Endothelial cell of umbilical vein (primary cell): ENCODE results near the gene TYR. TPM values are rescaled to one million over a fixed set of nuclear protein-coding genes. Genes with fewer than 3 reads are reported as not detected.

ENCODE experiments used
- BruUV-seq: library from RNA; stranded (reverse); fragments of 400-500 nt; replicated peaks from 2 replicates; lab custom pipeline; 2021; lab: Mats Ljungman, UMichigan
- CTCF ChIA-PET: fragments of 300-600, 350-600 bp; sonication (Branson Sonifier 250); formaldehyde crosslinking; loops from one replicate; lab custom pipeline; 2021; ENCODE audit warnings: antibody characterized with exemption, inconsistent platforms; lab: Charles Lee
- POLR2A ChIA-PET: fragments of 300-600, 350-600 bp; sonication (Branson Sonifier 250); formaldehyde crosslinking; loops from one replicate; lab custom pipeline; 2021; ENCODE audit warnings: antibody characterized with exemption, inconsistent platforms; lab: Charles Lee
- DNase-seq: peaks from one replicate; pipeline ENCODE4 v3.0.0-alpha.2; 2011; ENCODE audit warnings: low read depth, low spot score
- FAIRE-seq: peaks from 2 replicates; lab custom pipeline; 2011; peaks lifted over from hg19 to GRCh38; lab: Jason Lieb, UNC
- H2AFZ ChIP-seq: 2 replicates; pipeline ENCODE4 v1.6.0; 2012; ENCODE audit warnings: low read depth, low read length, control low read depth, inconsistent platforms
- H3K27ac ChIP-seq: 2 replicates; pipeline ENCODE4 v1.5.1; 2011; ENCODE audit warnings: low read depth, mild to moderate bottlenecking, control low read depth, low read length, moderate library complexity; ENCODE audit not compliant: insufficient read depth
- H3K27me3 ChIP-seq, 2 experiments: 2 replicates each; pipeline versions ENCODE4 v1.6.0 to v1.6.1; 2011; ENCODE audit warnings: low read length in 2 of 2, mixed read lengths in 1 of 2; ENCODE audit not compliant: control insufficient read depth in 2 of 2, insufficient read depth in 2 of 2
- H3K36me3 ChIP-seq, 2 experiments: 2 replicates in 1 of 2; 3 replicates in 1 of 2; pipeline ENCODE4 v1.5.1; 2011; ENCODE audit warnings: low read length in 2 of 2, mild to moderate bottlenecking in 1 of 2, moderate library complexity in 1 of 2; ENCODE audit not compliant: control insufficient read depth in 2 of 2, insufficient read depth in 2 of 2; ENCODE audit errors: extremely low read depth in 1 of 2
- H3K4me1 ChIP-seq: 3 replicates; pipeline ENCODE4 v1.5.1; 2011; ENCODE audit warnings: mild to moderate bottlenecking, low read length; ENCODE audit not compliant: control insufficient read depth, insufficient read depth; ENCODE audit errors: extremely low read depth
- H3K4me2 ChIP-seq: 2 replicates; pipeline ENCODE4 v1.6.1; 2011; ENCODE audit warnings: low read length, control low read depth, mixed read lengths; ENCODE audit not compliant: insufficient read depth
- H3K4me3 ChIP-seq, 3 experiments: fragments of 200-600 bp in 1 of 3; sonication (generic), shearing (Covaris generic) in 1 of 3; replicated peaks in 1 of 3; 2 replicates each; pipeline ENCODE4 v1.5.1; 2011 to 2016; ENCODE audit warnings: control low read depth in 3 of 3, low read length in 3 of 3, mild to moderate bottlenecking in 2 of 3, inconsistent platforms in 1 of 3, low read depth in 1 of 3, moderate library complexity in 1 of 3; ENCODE audit not compliant: insufficient read depth in 1 of 3
- H3K79me2 ChIP-seq: 2 replicates; pipeline ENCODE4 v1.6.0; 2012; ENCODE audit warnings: low read length, inconsistent platforms; ENCODE audit not compliant: control insufficient read depth, insufficient read depth
- H3K9ac ChIP-seq: replicated peaks from 2 replicates; pipeline ENCODE3; 2011; ENCODE audit warnings: low read length, control low read depth; ENCODE audit not compliant: insufficient read depth; ENCODE audit errors: extremely low read depth
- H3K9me1 ChIP-seq: replicated peaks from 3 replicates; pipeline ENCODE4 v1.6.0; 2011; ENCODE audit warnings: mild to moderate bottlenecking, low read length; ENCODE audit not compliant: control insufficient read depth, insufficient read depth; ENCODE audit errors: extremely low read depth
- H3K9me3 ChIP-seq: replicated peaks from 2 replicates; pipeline ENCODE4 v1.5.1; 2012; ENCODE audit warnings: low read length, inconsistent platforms; ENCODE audit not compliant: control insufficient read depth, insufficient read depth
- H4K20me1 ChIP-seq: replicated peaks from 2 replicates; pipeline ENCODE3; 2011; ENCODE audit warnings: mild to moderate bottlenecking, low read length; ENCODE audit not compliant: control insufficient read depth, insufficient read depth; ENCODE audit errors: extremely low read depth
- EZH2 ChIP-seq: IDR thresholded peaks from 2 replicates; pipeline ENCODE4 v1.6.1; 2012; ENCODE audit warnings: borderline replicate concordance, low read depth, mild to moderate bottlenecking, moderate library complexity, low read length, inconsistent platforms; ENCODE audit not compliant: severe bottlenecking
- FOS ChIP-seq: IDR thresholded peaks from 2 replicates; pipeline ENCODE4 v1.6.1; 2011; ENCODE audit warnings: mild to moderate bottlenecking, low read length, moderate library complexity, borderline replicate concordance; ENCODE audit not compliant: insufficient read depth
- GATA2 ChIP-seq: IDR thresholded peaks from 2 replicates; pipeline ENCODE4 v1.7.0; 2011; ENCODE audit warnings: low read depth, mild to moderate bottlenecking, moderate library complexity, mixed read lengths, low read length; ENCODE audit not compliant: insufficient read length, insufficient read depth
- JUN ChIP-seq: IDR thresholded peaks from 2 replicates; pipeline ENCODE4 v1.6.1; 2011; ENCODE audit warnings: borderline replicate concordance, low read depth; ENCODE audit not compliant: insufficient read length, insufficient read depth
- MAX ChIP-seq: IDR thresholded peaks from 2 replicates; pipeline ENCODE4 v1.6.1; 2011; ENCODE audit not compliant: insufficient read depth, insufficient read length
- POLR2A ChIP-seq: IDR thresholded peaks from 2 replicates; pipeline ENCODE4 v1.6.1; 2012; ENCODE audit warnings: low read depth, mild to moderate bottlenecking, control low read depth, low read length
- POLR2AphosphoS5 ChIP-seq: IDR thresholded peaks from 2 replicates; pipeline ENCODE4 v1.6.1; 2012; ENCODE audit warnings: low read depth, mild to moderate bottlenecking, control low read depth, low read length, moderate library complexity; ENCODE audit not compliant: insufficient read depth
- dilution Hi-C: fragments of 300-500 bp; cut with MboI; formaldehyde crosslinking; loops from one replicate; pipeline ENCODE4 v1.15.0; 2019; ENCODE audit warnings: low sequenced_read_pairs; ENCODE audit not compliant: extremely low pct_ligation_motif_present
- intact Hi-C: fragments of 100-400 bp; cut with micrococcal nuclease; formaldehyde crosslinking; loops from one replicate; pipeline ENCODE4 v1.10.0; 2022
- polyA plus RNA-seq, 4 experiments: library from polyadenylated mRNA; depleted of rRNA in 3 of 4; stranded (reverse) in 3 of 4; unstranded in 1 of 4; fragments of >200 nt; gene quantifications; 2 replicates each; pipeline versions ENCODE4 v1.2.1 to v1.2.3, GENCODE V29; 2011 to 2012; ENCODE audit warnings: missing spikeins in 1 of 4
- total RNA-seq: library from RNA; stranded (reverse); gene quantifications from 2 replicates; pipeline ENCODE4 v1.2.3, GENCODE V29; 2021
- TF ChIP-seq, protein P1 (sequence below), 2 donors: IDR thresholded peaks; 1 replicate in 1 of 2; 2 replicates in 1 of 2; pipeline ENCODE4 v1.5.1; 2011; ENCODE audit warnings: low read length in 2 of 2, mild to moderate bottlenecking in 2 of 2, moderate library complexity in 2 of 2, control low read depth in 1 of 2, inconsistent platforms in 1 of 2, low read depth in 1 of 2; ENCODE audit not compliant: insufficient read depth in 1 of 2; ENCODE audit errors: extremely low read depth in 1 of 2

Gene TYR
- total and polyA plus RNA-seq, 2 donors (not counting 3 experiments of a cell fraction or from before 2014, with no cell fraction given): not detected

DNA sequence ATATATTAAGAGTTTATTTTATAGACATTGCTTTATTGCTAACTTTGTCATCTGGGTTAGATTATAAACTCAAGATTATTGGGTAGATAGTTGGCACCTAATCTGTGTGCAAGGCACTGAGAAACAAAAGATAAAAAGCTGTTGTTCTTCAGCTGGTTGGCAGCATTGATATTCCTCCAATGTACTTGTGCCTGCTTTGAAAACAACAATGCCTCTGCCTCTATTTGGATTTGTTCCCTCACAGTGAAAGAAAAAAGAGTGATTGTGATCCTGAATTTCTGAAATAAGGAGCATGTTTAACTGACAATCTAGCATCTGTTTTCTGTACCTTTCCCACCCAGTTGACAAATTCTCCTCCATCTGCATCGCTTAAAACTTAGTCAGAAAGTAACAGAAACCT is 98.3 kb downstream of the TYR start:
- no peak overlapping the region for H3K27ac ChIP-seq
- ChIA-PET POLR2A (no interaction called here), CTCF (no interaction called here)
- no TSS peak for BruUV-seq
- DNase-seq: no peak
- no peak overlapping the region for H2AFZ ChIP-seq
- H3K9me3 ChIP-seq: no peaks in the 10 kb centered on the region
- H3K36me3 ChIP-seq: no peaks in the 10 kb centered on the region
- dilution Hi-C loops: no loop called here
- H3K4me2 ChIP-seq: no peak overlapping the region
- intact Hi-C loops: no loop called here
- H3K4me3 ChIP-seq: no peak overlapping the region
- no peak for TF ChIP-seq MAX
- TF ChIP-seq POLR2AphosphoS5: no peak
- no peak for TF ChIP-seq EZH2
- H3K9ac ChIP-seq: no peak overlapping the region
- H3K4me1 ChIP-seq: no peaks in the 10 kb centered on the region
- no peak for FAIRE-seq
- H3K9me1 ChIP-seq: no peaks in the 10 kb centered on the region
- H3K27me3 ChIP-seq: no peaks in the 10 kb centered on the region
- H3K79me2 ChIP-seq: no peaks in the 10 kb centered on the region
- no peaks in the 10 kb centered on the region for H4K20me1 ChIP-seq

DNA sequence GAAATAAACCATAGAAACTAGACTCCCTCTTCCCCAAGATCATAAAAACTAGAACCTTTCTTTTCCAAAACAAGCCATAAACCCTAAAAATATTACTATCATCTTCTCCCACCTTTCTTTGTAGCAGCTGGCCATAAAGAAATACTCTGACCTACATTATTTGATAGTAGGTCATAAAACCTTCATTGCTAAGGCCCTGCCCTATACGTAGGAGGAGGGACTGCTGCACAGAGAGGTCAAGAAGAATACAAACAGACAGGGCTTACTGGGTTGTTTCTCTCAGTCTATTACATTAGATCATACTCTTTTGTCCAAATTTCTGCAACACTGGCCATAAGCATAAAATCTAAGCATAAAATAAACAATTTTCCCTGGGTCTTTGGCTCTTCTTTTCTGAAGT is 101.5 kb downstream of the TYR start:
- FAIRE-seq (no peak), DNase-seq (no peak)
- no peaks in the 10 kb centered on the region for H3K9me1 ChIP-seq
- H3K4me3 ChIP-seq: no peak overlapping the region
- intact Hi-C loops: no loop called here
- TF ChIP-seq EZH2: no peak
- no peak for TF ChIP-seq POLR2AphosphoS5
- TF ChIP-seq GATA2: no peak
- no peak for TF ChIP-seq FOS
- TF ChIP-seq JUN: no peak
- no peak for TF ChIP-seq MAX
- TF ChIP-seq POLR2A: no peak
- TF ChIP-seq, protein P1, sequence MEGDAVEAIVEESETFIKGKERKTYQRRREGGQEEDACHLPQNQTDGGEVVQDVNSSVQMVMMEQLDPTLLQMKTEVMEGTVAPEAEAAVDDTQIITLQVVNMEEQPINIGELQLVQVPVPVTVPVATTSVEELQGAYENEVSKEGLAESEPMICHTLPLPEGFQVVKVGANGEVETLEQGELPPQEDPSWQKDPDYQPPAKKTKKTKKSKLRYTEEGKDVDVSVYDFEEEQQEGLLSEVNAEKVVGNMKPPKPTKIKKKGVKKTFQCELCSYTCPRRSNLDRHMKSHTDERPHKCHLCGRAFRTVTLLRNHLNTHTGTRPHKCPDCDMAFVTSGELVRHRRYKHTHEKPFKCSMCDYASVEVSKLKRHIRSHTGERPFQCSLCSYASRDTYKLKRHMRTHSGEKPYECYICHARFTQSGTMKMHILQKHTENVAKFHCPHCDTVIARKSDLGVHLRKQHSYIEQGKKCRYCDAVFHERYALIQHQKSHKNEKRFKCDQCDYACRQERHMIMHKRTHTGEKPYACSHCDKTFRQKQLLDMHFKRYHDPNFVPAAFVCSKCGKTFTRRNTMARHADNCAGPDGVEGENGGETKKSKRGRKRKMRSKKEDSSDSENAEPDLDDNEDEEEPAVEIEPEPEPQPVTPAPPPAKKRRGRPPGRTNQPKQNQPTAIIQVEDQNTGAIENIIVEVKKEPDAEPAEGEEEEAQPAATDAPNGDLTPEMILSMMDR (IDR thresholded peaks at IDR 0.05; ENCODE audit: extremely low read depth in 1 of 2, insufficient read depth in 1 of 2, low read depth in 1 of 2, low read length in 2 of 2): no peak
- no peaks in the 10 kb centered on the region for H4K20me1 ChIP-seq
- H3K27ac ChIP-seq: no peak overlapping the region
- no peak overlapping the region for H3K4me2 ChIP-seq
- dilution Hi-C loops: no loop called here
- POLR2A ChIA-PET: no interaction called here
- no peak overlapping the region for H2AFZ ChIP-seq
- BruUV-seq: no TSS peak
- H3K9me3 ChIP-seq: no peaks in the 10 kb centered on the region
- H3K4me1 ChIP-seq: no peaks in the 10 kb centered on the region
- no peaks in the 10 kb centered on the region for H3K36me3 ChIP-seq
- no peak overlapping the region for H3K9ac ChIP-seq
- no peaks in the 10 kb centered on the region for H3K27me3 ChIP-seq
- CTCF ChIA-PET: no interaction called here
- no peaks in the 10 kb centered on the region for H3K79me2 ChIP-seq
